H9 (cell line): ENCODE results near the gene SDHC. TPM values are rescaled to one million over a fixed set of nuclear protein-coding genes. Genes with fewer than 3 reads are reported as not detected.

Experiments used
- DNase-seq: peaks from one replicate; pipeline ENCODE4 v3.0.0-alpha.2; 2017
- H2AFZ ChIP-seq: one replicate; pipeline ENCODE4 v1.6.1; 2013; ENCODE audit warnings: mild to moderate bottlenecking, low read length, control low read depth, moderate library complexity
- H2AK5ac ChIP-seq: 2 replicates; pipeline ENCODE4 v1.6.1; 2013; ENCODE audit warnings: low read length, control low read depth, mixed read lengths; ENCODE audit not compliant: insufficient read length
- H2BK120ac ChIP-seq: one replicate; pipeline ENCODE4 v1.6.1; 2013; ENCODE audit warnings: low read depth, mild to moderate bottlenecking, low read length, control low read depth, inconsistent platforms; ENCODE audit not compliant: poor library complexity, severe bottlenecking
- H2BK12ac ChIP-seq: 2 replicates; pipeline ENCODE4 v1.6.1; 2013; ENCODE audit warnings: low read length, control low read depth, mixed read lengths, low read depth; ENCODE audit not compliant: insufficient read length
- H2BK15ac ChIP-seq: 2 replicates; pipeline ENCODE4 v1.6.1; 2013; ENCODE audit warnings: low read depth, low read length, control low read depth
- H2BK20ac ChIP-seq: one replicate; pipeline ENCODE4 v1.6.1; 2013; ENCODE audit warnings: low read depth, mild to moderate bottlenecking, low read length, control low read depth, inconsistent platforms; ENCODE audit not compliant: poor library complexity, severe bottlenecking
- H2BK5ac ChIP-seq: 2 replicates; pipeline ENCODE4 v1.6.1; 2013; ENCODE audit warnings: low read length, control low read depth, mixed read lengths; ENCODE audit not compliant: insufficient read length
- H3K14ac ChIP-seq: 2 replicates; pipeline ENCODE4 v1.6.1; 2013; ENCODE audit warnings: low read length, control low read depth; ENCODE audit not compliant: insufficient read depth
- H3K18ac ChIP-seq: 2 replicates; pipeline ENCODE4 v1.6.1; 2013; ENCODE audit warnings: low read depth, mild to moderate bottlenecking, mixed read lengths, low read length, control low read depth; ENCODE audit not compliant: insufficient read length
- H3K23ac ChIP-seq: 2 replicates; pipeline ENCODE4 v1.6.1; 2013; ENCODE audit warnings: low read length, control low read depth, mixed read lengths, low read depth; ENCODE audit not compliant: insufficient read length
- H3K23me2 ChIP-seq: 2 replicates; pipeline ENCODE4 v1.6.1; 2013; ENCODE audit warnings: low read depth, mild to moderate bottlenecking, mixed read lengths, low read length, control low read depth; ENCODE audit not compliant: insufficient read length, poor library complexity, severe bottlenecking
- H3K27ac ChIP-seq: 2 replicates; pipeline ENCODE4 v1.5.1; 2013; ENCODE audit warnings: low read length, control low read depth, mixed read lengths, low read depth; ENCODE audit not compliant: insufficient read length
- H3K27me3 ChIP-seq: 2 replicates; pipeline ENCODE4 v1.6.1; 2013; ENCODE audit warnings: low read length, control low read depth, inconsistent platforms; ENCODE audit not compliant: insufficient read depth
- H3K4ac ChIP-seq: 2 replicates; pipeline ENCODE4 v1.6.1; 2013; ENCODE audit warnings: low read depth, mild to moderate bottlenecking, control low read depth, inconsistent platforms, low read length, moderate library complexity
- H3K4me1 ChIP-seq: 2 replicates; pipeline ENCODE4 v1.6.1; 2013; ENCODE audit warnings: low read length, control low read depth, inconsistent platforms; ENCODE audit not compliant: insufficient read depth
- H3K4me2 ChIP-seq: 2 replicates; pipeline ENCODE4 v1.6.1; 2013; ENCODE audit warnings: low read length, control low read depth, mixed read lengths; ENCODE audit not compliant: insufficient read length, insufficient read depth
- H3K56ac ChIP-seq: 2 replicates; pipeline ENCODE4 v1.6.1; 2013; ENCODE audit warnings: low read depth, mild to moderate bottlenecking, mixed read lengths, low read length, control low read depth; ENCODE audit not compliant: insufficient read length
- H3K79me1 ChIP-seq: 2 replicates; pipeline ENCODE4 v1.6.1; 2013; ENCODE audit warnings: low read depth, mild to moderate bottlenecking, moderate library complexity, low read length, control low read depth, inconsistent platforms; ENCODE audit not compliant: insufficient read depth, poor library complexity, severe bottlenecking
- H3K79me2 ChIP-seq: 2 replicates; pipeline ENCODE4 v1.6.1; 2013; ENCODE audit warnings: low read length, control low read depth, inconsistent platforms; ENCODE audit not compliant: insufficient read depth
- H3K9ac ChIP-seq: 2 replicates; pipeline ENCODE4 v1.6.1; 2013; ENCODE audit warnings: low read length, control low read depth, mixed read lengths; ENCODE audit not compliant: insufficient read length; ENCODE audit errors: extremely low read depth
- H3K9me3 ChIP-seq: one replicate; pipeline ENCODE4 v1.6.1; 2013; ENCODE audit warnings: low read depth, low read length, inconsistent platforms; ENCODE audit not compliant: control insufficient read depth
- H3T11ph ChIP-seq: one replicate; pipeline ENCODE4 v1.6.1; 2013; ENCODE audit warnings: mild to moderate bottlenecking, low read length, control low read depth, inconsistent platforms
- H4K20me1 ChIP-seq: one replicate; pipeline ENCODE4 v1.6.1; 2013; ENCODE audit not compliant: control insufficient read depth, insufficient read length, insufficient read depth
- H4K5ac ChIP-seq: 2 replicates; pipeline ENCODE4 v1.6.1; 2013; ENCODE audit warnings: low read depth, mild to moderate bottlenecking, mixed read lengths, low read length, control low read depth; ENCODE audit not compliant: insufficient read length
- H4K8ac ChIP-seq: replicated peaks from 2 replicates; pipeline ENCODE4 v1.6.1; 2013; ENCODE audit warnings: low read length, control low read depth, mixed read lengths, low read depth; ENCODE audit not compliant: insufficient read length
- H4K91ac ChIP-seq: 2 replicates; pipeline ENCODE4 v1.6.1; 2013; ENCODE audit warnings: low read depth, mild to moderate bottlenecking, moderate library complexity, mixed read lengths, low read length, control low read depth; ENCODE audit not compliant: insufficient read length
- H3K27ac Mint-ChIP-seq, 3 experiments: 2 replicates in 2 of 3; 3 replicates in 1 of 3; pipeline ENCODE4 v1.8.0; 2020 to 2021; ENCODE audit warnings: mixed read lengths in 3 of 3, mild to moderate bottlenecking in 1 of 3, moderate library complexity in 1 of 3
- H3K27me3 Mint-ChIP-seq: 2 replicates; pipeline ENCODE4 v1.8.0; 2021; ENCODE audit warnings: low read depth, mild to moderate bottlenecking, moderate library complexity, mixed read lengths
- H3K36me3 Mint-ChIP-seq, 3 experiments: 2 replicates in 2 of 3; 3 replicates in 1 of 3; pipeline ENCODE4 v1.8.0; 2020 to 2021; ENCODE audit warnings: low read depth in 3 of 3, mixed read lengths in 3 of 3; ENCODE audit not compliant: insufficient read depth in 1 of 3
- H3K4me1 Mint-ChIP-seq, 2 experiments: 2 replicates each; pipeline ENCODE4 v1.8.0; 2020; ENCODE audit warnings: mixed read lengths in 2 of 2
- H3K4me3 Mint-ChIP-seq, 2 experiments: 2 replicates in 1 of 2; 3 replicates in 1 of 2; pipeline ENCODE4 v1.8.0; 2020 to 2021; ENCODE audit warnings: mild to moderate bottlenecking in 2 of 2, mixed read lengths in 2 of 2, moderate library complexity in 1 of 2
- H3K9me3 Mint-ChIP-seq, 2 experiments: 2 replicates in 1 of 2; 3 replicates in 1 of 2; pipeline ENCODE4 v1.8.0; 2020; ENCODE audit warnings: mild to moderate bottlenecking in 2 of 2, mixed read lengths in 2 of 2, moderate library complexity in 1 of 2
- CTCF ChIP-seq: fragments of 200-600 bp; sonication (generic); conservative IDR thresholded peaks from 3 replicates; pipeline ENCODE4 v1.8.0; 2021; ENCODE audit warnings: antibody characterized with exemption, mild to moderate bottlenecking
- WGBS: extraction: QIAGEN DNeasy Blood & Tissue Kit; methylation state at CpG from one replicate; pipeline ENCODE4 v1.1.7; 2013; ENCODE audit warnings: missing lambda C conversion rate, low lambda C conversion rate, mixed read lengths; ENCODE audit not compliant: insufficient read length; ENCODE audit errors: extremely low coverage; 5-methylcytosine and 5-hydroxymethylcytosine counted together
- total RNA-seq: library from RNA; stranded (reverse); gene quantifications from 2 replicates; pipeline ENCODE4 v1.2.1, GENCODE V29; 2021

Gene SDHC
- total RNA-seq, 1 experiment from 2014 or later, result 198 TPM

- H2AFZ ChIP-seq, result no peak overlapping the region
- H4K91ac ChIP-seq, result no peak overlapping the region
- H4K5ac ChIP-seq, result no peak overlapping the region
- no peaks in the 10 kb centered on the region for H3K9me3 ChIP-seq
- Mint-ChIP-seq H3K36me3 (peaks cover 17 to 67% (median 59%) of the 10 kb centered on the region in 3 experiments; a peak in 6 of 7 replicates), H3K27me3 (no peaks in the 10 kb centered on the region), H3K4me3 (no peak overlapping the region), H3K9me3 (no peaks in the 10 kb centered on the region), H3K27ac (no peak overlapping the region), H3K4me1 (no peaks in the 10 kb centered on the region)
- H3K56ac ChIP-seq, result no peak overlapping the region
- H4K20me1 ChIP-seq, result no peaks in the 10 kb centered on the region
- H3K79me1 ChIP-seq, result no peaks in the 10 kb centered on the region
- H2BK5ac ChIP-seq, result no peak overlapping the region
- no peak overlapping the region for H3K23ac ChIP-seq
- DNase-seq, result no peak
- no peak overlapping the region for H2BK20ac ChIP-seq
- H2BK12ac ChIP-seq, result no peak overlapping the region
- H3K23me2 ChIP-seq, result no peaks in the 10 kb centered on the region
- H3K27me3 ChIP-seq, result no peaks in the 10 kb centered on the region
- H2BK120ac ChIP-seq, result no peak overlapping the region
- H3K4me2 ChIP-seq, result no peak overlapping the region
- no peaks in the 10 kb centered on the region for H3K79me2 ChIP-seq
- no peak overlapping the region for H4K8ac ChIP-seq
- H3K4ac ChIP-seq, result no peak overlapping the region
- H3K18ac ChIP-seq, result no peak overlapping the region
- no peak for TF ChIP-seq CTCF
- no CpG with 5 or more reads among the region's 2 CpGs for WGBS
- H3K4me1 ChIP-seq, result no peaks in the 10 kb centered on the region
- no peak overlapping the region for H3K14ac ChIP-seq
- no peak overlapping the region for H3T11ph ChIP-seq
- no peak overlapping the region for H3K27ac ChIP-seq
- no peak overlapping the region for H2AK5ac ChIP-seq
- H3K9ac ChIP-seq, result no peak overlapping the region
- H2BK15ac ChIP-seq, result no peak overlapping the region
Measured at GRCh38 chr1:161342177-161342576, 28.0 kb downstream of the SDHC start.
